Liver (tissue), 3 donors: ENCODE measurements around the gene ITGB1BP1.

ENCODE experiments used
- JUND ChIP-seq, 2 donors: IDR thresholded peaks; 2 replicates each; pipeline ENCODE4 v1.6.1; 2016; ENCODE audit warnings: antibody characterized with exemption in 2 of 2
- RAD21 ChIP-seq, 2 donors: IDR thresholded peaks; 2 replicates each; pipeline ENCODE4 v1.6.1; 2016; ENCODE audit warnings: antibody characterized with exemption in 2 of 2, mild to moderate bottlenecking in 2 of 2
- SP1 ChIP-seq: IDR thresholded peaks from 2 replicates; pipeline ENCODE4 v1.6.1; 2018; ENCODE audit warnings: antibody characterized with exemption, mild to moderate bottlenecking
- YY1 ChIP-seq: IDR thresholded peaks from 2 replicates; pipeline ENCODE4 v1.6.1; 2016; ENCODE audit warnings: antibody characterized with exemption, mild to moderate bottlenecking
- TF ChIP-seq, protein P1 (sequence below): fragments of 150-350 bp; IDR thresholded peaks from 2 replicates; pipeline ENCODE4 v1.5.1; 2017; ENCODE audit warnings: improper control_type of control experiment, low read depth, low read length; ENCODE audit not compliant: missing input control
- TF ChIP-seq, protein P2 (sequence below): IDR thresholded peaks from 2 replicates; pipeline ENCODE4 v1.6.1; 2016; ENCODE audit warnings: antibody characterized with exemption
- TF ChIP-seq, protein P3 (sequence below): IDR thresholded peaks from 2 replicates; pipeline ENCODE4 v1.6.1; 2016; ENCODE audit warnings: antibody characterized with exemption, mild to moderate bottlenecking
- TF ChIP-seq, protein P4 (sequence below): IDR thresholded peaks from 2 replicates; pipeline ENCODE4 v1.6.1; 2016; ENCODE audit warnings: antibody characterized with exemption
- TF ChIP-seq, protein P5 (sequence below): IDR thresholded peaks from 2 replicates; pipeline ENCODE4 v1.6.1; 2016; ENCODE audit warnings: antibody characterized with exemption
- donor health status: healthy.
- donor health status: healthy.

DNA sequence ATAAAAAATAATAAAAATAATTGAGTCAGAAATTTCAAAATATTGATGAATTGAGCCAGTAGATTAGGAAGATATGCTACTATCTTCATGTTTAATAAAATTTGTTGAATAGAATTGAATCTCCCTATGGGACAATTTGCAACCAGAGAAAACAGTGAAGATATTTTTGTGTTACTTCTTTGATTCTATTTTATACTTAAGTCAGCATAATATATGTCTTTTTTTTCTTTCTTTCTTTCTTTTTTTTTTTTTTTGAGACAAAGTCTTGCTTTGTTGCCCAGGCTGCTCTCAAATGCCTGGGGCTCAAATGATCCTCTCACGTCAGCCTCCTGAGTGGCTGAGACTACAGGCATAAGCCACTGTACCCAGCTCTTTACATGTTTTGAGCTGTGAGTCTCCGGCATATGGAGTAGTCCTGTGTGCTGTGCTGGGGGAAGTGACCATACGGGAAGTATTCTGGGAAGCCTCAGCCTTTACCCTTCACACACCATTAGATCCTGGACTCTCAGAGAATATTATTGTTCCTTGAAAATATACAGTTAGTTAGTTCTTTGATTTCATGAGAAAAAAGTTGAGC, 37.2 kb upstream of the ITGB1BP1 start:
- no peak for TF ChIP-seq RAD21 (IDR thresholded peaks at IDR 0.05)
- TF ChIP-seq, protein P1, sequence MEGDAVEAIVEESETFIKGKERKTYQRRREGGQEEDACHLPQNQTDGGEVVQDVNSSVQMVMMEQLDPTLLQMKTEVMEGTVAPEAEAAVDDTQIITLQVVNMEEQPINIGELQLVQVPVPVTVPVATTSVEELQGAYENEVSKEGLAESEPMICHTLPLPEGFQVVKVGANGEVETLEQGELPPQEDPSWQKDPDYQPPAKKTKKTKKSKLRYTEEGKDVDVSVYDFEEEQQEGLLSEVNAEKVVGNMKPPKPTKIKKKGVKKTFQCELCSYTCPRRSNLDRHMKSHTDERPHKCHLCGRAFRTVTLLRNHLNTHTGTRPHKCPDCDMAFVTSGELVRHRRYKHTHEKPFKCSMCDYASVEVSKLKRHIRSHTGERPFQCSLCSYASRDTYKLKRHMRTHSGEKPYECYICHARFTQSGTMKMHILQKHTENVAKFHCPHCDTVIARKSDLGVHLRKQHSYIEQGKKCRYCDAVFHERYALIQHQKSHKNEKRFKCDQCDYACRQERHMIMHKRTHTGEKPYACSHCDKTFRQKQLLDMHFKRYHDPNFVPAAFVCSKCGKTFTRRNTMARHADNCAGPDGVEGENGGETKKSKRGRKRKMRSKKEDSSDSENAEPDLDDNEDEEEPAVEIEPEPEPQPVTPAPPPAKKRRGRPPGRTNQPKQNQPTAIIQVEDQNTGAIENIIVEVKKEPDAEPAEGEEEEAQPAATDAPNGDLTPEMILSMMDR = no peak
- TF ChIP-seq, protein P2, sequence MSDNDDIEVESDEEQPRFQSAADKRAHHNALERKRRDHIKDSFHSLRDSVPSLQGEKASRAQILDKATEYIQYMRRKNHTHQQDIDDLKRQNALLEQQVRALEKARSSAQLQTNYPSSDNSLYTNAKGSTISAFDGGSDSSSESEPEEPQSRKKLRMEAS = no peak
- TF ChIP-seq, protein P3, sequence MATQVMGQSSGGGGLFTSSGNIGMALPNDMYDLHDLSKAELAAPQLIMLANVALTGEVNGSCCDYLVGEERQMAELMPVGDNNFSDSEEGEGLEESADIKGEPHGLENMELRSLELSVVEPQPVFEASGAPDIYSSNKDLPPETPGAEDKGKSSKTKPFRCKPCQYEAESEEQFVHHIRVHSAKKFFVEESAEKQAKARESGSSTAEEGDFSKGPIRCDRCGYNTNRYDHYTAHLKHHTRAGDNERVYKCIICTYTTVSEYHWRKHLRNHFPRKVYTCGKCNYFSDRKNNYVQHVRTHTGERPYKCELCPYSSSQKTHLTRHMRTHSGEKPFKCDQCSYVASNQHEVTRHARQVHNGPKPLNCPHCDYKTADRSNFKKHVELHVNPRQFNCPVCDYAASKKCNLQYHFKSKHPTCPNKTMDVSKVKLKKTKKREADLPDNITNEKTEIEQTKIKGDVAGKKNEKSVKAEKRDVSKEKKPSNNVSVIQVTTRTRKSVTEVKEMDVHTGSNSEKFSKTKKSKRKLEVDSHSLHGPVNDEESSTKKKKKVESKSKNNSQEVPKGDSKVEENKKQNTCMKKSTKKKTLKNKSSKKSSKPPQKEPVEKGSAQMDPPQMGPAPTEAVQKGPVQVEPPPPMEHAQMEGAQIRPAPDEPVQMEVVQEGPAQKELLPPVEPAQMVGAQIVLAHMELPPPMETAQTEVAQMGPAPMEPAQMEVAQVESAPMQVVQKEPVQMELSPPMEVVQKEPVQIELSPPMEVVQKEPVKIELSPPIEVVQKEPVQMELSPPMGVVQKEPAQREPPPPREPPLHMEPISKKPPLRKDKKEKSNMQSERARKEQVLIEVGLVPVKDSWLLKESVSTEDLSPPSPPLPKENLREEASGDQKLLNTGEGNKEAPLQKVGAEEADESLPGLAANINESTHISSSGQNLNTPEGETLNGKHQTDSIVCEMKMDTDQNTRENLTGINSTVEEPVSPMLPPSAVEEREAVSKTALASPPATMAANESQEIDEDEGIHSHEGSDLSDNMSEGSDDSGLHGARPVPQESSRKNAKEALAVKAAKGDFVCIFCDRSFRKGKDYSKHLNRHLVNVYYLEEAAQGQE = no peak
- TF ChIP-seq, protein P4, sequence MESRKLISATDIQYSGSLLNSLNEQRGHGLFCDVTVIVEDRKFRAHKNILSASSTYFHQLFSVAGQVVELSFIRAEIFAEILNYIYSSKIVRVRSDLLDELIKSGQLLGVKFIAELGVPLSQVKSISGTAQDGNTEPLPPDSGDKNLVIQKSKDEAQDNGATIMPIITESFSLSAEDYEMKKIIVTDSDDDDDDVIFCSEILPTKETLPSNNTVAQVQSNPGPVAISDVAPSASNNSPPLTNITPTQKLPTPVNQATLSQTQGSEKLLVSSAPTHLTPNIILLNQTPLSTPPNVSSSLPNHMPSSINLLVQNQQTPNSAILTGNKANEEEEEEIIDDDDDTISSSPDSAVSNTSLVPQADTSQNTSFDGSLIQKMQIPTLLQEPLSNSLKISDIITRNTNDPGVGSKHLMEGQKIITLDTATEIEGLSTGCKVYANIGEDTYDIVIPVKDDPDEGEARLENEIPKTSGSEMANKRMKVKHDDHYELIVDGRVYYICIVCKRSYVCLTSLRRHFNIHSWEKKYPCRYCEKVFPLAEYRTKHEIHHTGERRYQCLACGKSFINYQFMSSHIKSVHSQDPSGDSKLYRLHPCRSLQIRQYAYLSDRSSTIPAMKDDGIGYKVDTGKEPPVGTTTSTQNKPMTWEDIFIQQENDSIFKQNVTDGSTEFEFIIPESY = no peak
- TF ChIP-seq JUND (IDR thresholded peaks at IDR 0.05) = no peak
- TF ChIP-seq, protein P5, sequence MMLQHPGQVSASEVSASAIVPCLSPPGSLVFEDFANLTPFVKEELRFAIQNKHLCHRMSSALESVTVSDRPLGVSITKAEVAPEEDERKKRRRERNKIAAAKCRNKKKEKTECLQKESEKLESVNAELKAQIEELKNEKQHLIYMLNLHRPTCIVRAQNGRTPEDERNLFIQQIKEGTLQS = no peak
- TF ChIP-seq SP1 = no peak
- TF ChIP-seq YY1 = no peak
